ENCODE data around the gene RCBTB1.
A peak's percentile ranks its signal among the peaks of the same experiment; 100 is the strongest.
"Not testable (repeated sequence)": the region's sequence is repeated elsewhere in the genome, so short reads cannot be mapped to it uniquely, and the experiment has no call there.

The RCBTB1 gene

DNA sequence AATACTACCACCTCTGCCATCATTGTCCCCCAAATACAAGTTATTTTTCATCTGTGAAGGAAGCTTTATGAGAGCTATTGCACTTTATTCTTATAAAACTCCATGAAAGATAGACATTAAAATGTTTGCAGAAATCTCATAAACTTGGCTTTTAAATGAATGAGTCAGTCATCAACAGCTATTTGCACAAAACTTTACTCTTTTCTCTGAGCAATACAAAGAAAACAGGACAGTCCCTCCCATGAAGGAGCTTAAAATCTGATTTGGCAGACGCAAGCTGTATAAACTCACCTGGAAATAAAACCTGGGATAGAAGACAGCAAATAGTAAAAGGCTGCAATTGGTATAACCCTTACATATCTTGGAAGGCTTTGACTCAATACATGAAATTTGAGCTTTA is 16.6 kb upstream of the RCBTB1 start:
- no peak for DNase-seq (ENCODE audit: low read depth)
- H3K4me3 ChIP-seq (ENCODE audit: low read length), result no peak overlapping the region
- TF ChIP-seq, protein P1, sequence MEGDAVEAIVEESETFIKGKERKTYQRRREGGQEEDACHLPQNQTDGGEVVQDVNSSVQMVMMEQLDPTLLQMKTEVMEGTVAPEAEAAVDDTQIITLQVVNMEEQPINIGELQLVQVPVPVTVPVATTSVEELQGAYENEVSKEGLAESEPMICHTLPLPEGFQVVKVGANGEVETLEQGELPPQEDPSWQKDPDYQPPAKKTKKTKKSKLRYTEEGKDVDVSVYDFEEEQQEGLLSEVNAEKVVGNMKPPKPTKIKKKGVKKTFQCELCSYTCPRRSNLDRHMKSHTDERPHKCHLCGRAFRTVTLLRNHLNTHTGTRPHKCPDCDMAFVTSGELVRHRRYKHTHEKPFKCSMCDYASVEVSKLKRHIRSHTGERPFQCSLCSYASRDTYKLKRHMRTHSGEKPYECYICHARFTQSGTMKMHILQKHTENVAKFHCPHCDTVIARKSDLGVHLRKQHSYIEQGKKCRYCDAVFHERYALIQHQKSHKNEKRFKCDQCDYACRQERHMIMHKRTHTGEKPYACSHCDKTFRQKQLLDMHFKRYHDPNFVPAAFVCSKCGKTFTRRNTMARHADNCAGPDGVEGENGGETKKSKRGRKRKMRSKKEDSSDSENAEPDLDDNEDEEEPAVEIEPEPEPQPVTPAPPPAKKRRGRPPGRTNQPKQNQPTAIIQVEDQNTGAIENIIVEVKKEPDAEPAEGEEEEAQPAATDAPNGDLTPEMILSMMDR (conservative IDR thresholded peaks at IDR 0.05; ENCODE audit: low read depth, low read length), result no peak

DNA sequence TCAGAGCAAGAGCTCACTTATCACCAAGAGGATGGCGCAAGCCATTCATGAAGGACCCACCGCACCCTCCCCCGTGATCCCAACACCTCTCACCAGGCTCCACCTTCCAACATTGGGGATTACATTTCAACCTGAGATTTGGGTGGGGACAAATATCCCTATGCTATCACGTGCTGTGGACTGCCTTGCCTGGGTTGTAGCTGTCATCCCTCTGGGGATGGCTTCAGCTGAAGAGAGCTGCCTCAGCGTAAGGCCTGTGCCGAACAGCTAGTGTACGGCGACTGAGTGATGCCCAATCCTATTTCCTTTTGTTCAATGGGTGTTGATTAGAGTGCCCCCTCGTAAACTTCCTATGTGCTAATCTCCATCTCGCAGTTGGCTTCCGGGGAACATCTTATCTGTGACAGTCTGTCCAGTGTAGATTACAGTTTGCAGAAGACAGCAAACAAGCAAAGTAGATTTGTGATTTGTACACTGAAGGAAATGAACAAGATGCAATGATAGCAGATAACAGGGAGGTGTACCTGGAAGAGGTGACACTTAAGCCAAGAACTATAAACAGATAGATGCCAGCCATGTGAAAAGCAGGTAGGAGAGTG is 11.8 kb upstream of the RCBTB1 start:
- no peak for DNase-seq (ENCODE audit: low read depth)
- TF ChIP-seq, protein P1 (conservative IDR thresholded peaks at IDR 0.05; ENCODE audit: low read depth, low read length), result no peak
- no peak overlapping the region for H3K4me3 ChIP-seq (ENCODE audit: low read length)

DNA sequence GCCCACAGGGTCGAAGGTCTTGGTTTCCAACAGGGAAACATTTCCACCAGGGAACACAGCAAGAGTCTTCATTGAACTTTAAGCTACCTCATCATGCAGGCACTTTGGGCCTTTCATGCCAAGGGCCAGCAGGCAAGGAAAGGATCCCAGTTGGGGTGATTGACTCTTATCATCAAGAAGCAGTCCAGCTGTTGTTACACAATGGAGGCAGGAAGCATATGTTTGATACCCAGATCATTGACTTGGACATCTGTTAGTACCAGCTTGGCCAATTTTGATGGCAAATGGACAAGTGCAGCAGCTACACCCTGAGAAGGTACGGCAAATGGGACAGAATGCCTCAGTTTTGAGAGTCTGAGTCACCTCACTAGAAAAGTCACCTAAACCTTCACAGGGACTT is 10.9 kb upstream of the RCBTB1 start:
- H3K4me3 ChIP-seq (ENCODE audit: low read length), result no peak overlapping the region
- DNase-seq (ENCODE audit: low read depth), result no peak
- TF ChIP-seq, protein P1 (conservative IDR thresholded peaks at IDR 0.05; ENCODE audit: low read depth, low read length), result no peak

DNA sequence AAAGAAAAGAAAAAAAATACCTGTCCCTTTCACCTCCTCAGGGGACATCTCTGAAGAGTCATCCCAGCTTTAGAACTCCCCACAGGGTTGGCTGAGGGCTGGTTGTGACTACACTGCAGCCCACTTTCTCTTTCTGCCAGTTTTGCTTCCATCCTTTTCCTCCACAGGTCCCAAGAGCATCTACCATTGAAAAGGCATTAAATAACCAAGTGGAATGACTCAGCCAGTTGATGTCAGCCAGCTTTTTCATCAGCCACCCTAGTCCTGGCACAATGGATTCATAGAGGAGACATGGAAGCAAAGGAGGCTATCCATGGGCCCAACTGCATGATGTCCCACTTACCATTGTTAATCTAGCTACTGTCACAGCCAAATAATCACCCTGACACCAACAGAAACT is 9.2 kb upstream of the RCBTB1 start:
- TF ChIP-seq, protein P1 (conservative IDR thresholded peaks at IDR 0.05; ENCODE audit: low read depth, low read length), result no peak

DNA sequence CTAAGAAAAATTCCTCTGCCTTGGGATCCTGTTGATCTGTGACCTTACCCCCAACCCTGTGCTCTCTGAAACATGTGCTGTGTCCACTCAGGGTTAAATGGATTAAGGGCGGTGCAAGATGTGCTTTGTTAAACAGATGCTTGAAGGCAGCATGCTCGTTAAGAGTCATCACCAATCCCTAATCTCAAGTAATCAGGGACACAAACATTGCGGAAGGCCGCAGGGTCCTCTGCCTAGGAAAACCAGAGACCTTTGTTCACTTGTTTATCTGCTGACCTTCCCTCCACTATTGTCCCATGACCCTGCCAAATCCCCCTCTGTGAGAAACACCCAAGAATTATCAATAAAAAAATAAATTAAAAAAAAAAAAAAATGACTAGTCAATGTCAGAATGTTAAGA is 8.5 kb upstream of the RCBTB1 start:
- H3K4me3 ChIP-seq (ENCODE audit: low read length); DNase-seq (ENCODE audit: low read depth): not testable (repeated sequence)

More for the DNA sequence above, 9.2 kb upstream of the RCBTB1 start:
- no peak for DNase-seq (ENCODE audit: low read depth)
- no peak overlapping the region for H3K4me3 ChIP-seq (ENCODE audit: low read length)

DNA sequence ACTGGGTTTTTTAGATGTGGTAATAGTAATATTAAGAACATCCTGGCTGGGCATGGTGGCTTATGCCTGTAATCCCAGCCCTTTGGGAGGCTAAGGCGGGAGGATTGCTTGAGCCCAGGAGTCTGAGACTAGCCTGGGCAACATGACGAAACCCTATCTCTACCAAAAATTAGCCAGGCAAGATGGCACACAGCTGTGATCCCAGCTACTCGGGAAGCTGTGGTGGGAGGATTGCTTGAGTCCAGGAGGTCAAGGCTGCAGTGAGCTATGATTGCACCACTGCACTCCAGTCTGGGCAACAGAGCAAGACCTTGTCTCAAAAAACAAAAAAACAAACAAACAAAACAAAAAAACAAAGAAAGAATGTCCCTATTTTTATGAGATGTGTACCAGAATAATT is 5.4 kb upstream of the RCBTB1 start:
- not testable (repeated sequence) for DNase-seq (ENCODE audit: low read depth); H3K4me3 ChIP-seq (ENCODE audit: low read length)

DNA sequence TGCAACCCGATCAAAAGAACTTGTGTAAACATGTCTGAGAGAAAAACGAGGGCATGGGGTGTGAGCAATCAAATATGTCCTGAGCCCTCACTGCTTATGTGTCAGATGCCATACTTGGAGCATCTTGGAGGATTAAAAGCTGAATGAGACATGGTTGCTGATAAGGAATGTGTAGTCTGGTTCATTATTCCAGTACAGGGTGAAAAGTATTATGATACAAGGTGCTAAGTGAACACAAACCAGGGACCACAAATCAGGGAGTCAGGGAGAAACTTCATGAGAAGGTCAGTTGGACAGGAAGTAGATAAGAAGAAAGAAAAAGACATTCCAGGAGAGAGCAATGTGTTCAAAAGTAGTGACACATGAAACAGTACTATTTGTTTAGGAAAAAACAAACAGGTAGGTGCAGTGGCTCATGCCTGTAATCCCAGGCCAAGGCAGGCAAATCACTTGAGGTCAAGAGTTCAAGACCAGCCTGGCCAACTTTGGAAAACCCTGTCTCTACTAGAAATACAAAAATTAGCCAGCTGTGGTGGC is 2.0 kb upstream of the RCBTB1 start:
- no peak overlapping the region for H3K4me3 ChIP-seq (ENCODE audit: low read length)

DNA sequence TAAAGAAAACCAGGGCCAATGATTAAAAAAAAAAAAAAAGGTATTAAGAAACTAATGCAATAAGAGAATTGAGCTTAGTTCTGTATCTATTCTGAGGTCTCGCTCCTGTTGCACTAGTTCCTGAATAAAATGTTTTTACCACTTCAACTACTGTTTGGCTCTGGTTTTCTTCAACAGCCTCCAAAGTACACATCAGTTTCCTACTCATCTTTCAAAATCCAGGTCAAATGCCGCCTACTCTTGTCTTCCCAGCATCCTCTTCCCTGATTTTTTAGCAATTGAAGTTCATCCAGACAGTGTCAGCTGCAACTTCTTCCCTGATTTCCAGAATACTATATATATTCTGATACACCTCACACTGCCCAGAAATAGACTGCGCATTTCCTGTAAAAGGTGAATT is 1.4 kb upstream of the RCBTB1 start:
- DNase-seq (ENCODE audit: low read depth), result no peak
- no peak overlapping the region for H3K4me3 ChIP-seq (ENCODE audit: low read length)
- TF ChIP-seq, protein P1 (conservative IDR thresholded peaks at IDR 0.05; ENCODE audit: low read depth, low read length), result no peak

More for the DNA sequence above, 2.0 kb upstream of the RCBTB1 start:
- TF ChIP-seq, protein P1 (conservative IDR thresholded peaks at IDR 0.05; ENCODE audit: low read depth, low read length), result no peak
- peak; percentile 88 for DNase-seq (ENCODE audit: low read depth)

Data from retinal pigment epithelial cell (primary cell).